NT2/D1 (cell line): ENCODE data around the gene PDCD2L.

Source experiments
- YY1 ChIP-seq: IDR thresholded peaks from 2 replicates; pipeline ENCODE4 v1.6.1; 2011; ENCODE audit not compliant: insufficient read length, insufficient read depth
- ZNF274 ChIP-seq: IDR thresholded peaks from 2 replicates; pipeline ENCODE4 v1.6.1; 2011; ENCODE audit warnings: mild to moderate bottlenecking, low read depth, low read length

- TF ChIP-seq ZNF274: no peak
- no peak for TF ChIP-seq YY1
Observed at GRCh38 chr19:34393629-34394028, 10.6 kb upstream of the PDCD2L start.
